NOMO-1 (cell line): Measurements from ENCODE around the gene B4GALT5.
A peak's percentile ranks its signal among the peaks of the same experiment; 100 is the strongest.

Experiments used
- DNase-seq, 2 experiments: peaks; one replicate each; lab custom pipeline; 2025; ENCODE audit not compliant: unreplicated experiment in 2 of 2; lab: John Stamatoyannopoulos, UW

Gene B4GALT5

DNA sequence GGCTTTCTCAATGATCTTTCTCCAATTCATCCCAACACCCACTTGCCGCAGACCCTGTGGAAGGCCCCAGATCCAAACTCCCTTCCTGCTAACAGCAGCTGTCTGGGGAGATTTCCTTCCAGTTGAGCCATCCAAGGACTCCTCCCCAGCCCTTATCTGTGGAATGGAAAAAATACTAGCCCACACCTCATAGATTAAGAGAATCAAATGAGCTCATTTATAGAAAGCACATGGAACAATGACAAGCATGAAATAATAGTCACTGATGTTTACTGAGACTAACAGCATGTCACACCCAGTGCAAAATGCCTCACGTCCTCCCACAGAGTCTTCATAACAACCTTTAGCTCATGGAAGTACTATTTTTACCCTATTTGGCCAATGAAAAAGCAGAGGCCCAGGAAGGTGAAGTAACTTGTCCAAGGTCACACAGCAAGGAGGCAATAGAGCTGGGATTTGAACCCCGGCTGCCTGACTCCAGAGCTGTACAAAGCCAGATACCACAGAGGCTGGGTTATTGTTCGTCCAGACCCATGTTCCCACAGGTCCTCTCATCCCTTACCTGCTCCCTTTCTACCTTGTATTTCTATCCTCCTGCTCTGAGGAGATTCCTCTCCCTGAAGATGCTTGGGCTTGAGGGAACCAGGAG is 122.3 kb downstream of the B4GALT5 start:
- DNase-seq, result no peak

DNA sequence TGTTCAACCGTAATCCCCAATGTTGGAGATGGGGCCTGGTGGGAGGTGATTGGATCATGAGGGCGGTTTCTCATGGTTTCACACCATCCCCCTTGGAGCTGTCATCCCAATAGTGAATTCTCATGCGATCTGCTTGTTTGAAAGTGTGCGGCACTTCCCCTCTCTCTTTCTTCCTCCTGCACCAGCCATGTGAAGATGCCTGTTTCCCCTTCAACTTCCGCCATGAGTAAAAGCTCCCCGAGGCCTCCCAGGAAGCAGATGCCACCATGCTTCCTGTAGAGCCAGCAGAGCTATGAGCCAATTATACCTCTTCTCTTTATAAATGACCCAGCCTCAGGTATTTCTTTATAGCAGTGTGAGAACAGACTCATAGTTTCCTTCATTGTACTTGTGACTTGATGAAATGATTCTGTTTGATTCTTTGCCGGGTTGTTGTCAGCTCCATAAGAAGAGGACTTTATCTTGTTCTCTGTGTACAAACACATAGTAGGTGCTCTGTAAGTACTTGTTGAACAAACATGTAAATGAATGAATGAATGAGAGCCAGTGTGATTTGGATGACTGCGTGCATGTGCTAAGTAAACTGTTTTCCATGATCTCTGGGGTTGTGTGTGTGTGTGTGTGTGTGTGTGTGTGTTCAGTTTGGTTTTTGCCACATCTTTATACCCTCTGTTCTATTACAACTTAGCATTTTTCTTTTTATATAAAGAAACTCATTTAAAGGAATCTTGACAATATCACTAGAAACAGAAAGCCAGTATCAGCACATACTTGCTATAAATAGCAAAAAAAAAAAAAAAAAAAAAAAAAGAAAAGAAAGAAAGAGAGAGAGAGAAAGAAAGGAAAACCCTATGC is 123.3 kb downstream of the B4GALT5 start:
- DNase-seq, result peak in 1 of 2 experiments; percentile 9

DNA sequence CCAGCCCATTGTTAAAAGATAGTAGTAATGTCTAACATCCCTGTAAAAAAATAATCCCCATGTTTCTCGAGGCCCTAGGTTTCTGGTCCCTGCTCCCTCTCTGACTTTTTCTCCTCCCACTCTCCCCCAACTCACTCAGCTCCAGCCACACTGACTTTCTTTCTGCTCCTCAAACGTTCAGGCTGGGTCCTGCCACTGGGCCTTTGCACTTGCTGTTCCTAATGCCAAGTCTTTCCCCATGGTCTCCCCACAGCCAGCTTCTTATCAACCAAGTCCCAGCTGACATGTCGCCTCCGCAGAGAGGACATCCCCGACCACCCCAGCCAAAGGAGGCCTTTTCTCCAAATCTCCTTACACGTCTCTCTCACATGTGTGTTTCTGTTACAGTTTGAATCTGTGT is 123.9 kb downstream of the B4GALT5 start:
- DNase-seq, result no peak

DNA sequence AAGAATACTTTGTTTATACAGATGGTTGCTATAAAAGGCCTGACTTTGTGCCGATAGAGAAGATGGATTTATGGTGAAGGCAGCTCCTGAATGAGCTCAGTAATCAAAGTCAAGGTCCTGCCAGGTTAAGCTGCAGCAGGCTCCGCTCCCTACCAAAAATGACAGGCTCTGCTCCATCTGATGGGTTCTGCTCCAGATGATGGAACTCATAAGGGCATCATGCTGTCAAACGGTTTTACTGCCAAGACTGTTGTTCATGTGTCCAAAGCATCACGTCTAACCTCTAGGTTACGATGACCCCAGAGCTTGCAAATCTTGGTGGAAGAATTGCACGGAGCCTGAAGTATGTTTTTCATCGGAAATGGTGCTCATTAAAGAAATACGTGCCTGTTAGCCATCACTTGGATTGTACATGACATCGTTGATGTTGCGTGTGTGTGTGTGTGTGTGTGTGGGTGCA is 126.5 kb downstream of the B4GALT5 start:
- no peak for DNase-seq

DNA sequence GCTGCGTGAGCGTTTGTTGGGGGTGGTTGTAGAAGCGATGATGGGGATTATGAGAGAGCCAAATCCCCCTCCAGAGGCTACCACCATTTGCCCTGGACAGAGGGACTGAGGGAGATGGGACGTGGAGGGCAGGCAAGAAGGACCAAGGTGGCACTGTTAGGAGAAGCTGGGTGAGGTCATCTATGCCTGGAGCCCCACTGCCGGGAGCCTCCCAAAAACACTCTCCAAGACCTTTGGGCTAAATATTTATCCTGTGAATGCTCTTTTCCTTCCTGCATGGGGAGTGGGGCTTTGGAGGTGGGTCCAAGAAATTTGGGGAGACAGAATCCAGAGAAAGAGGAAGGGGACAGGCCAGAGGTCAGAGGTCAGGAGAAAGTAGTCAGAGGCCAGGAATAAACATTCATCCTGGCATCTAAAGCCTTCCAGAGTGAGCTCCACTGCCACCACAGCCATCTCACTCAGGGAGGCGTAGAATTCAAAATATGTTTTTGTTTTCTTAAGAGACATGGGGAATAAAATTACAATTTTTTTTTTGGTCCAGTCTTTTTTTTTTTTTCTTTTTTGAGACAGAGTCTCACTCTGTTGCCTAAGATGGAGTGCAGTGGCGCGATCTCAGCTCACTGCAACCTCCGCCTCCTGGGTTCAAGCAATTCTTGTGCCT is 128.0 kb downstream of the B4GALT5 start:
- no peak for DNase-seq

DNA sequence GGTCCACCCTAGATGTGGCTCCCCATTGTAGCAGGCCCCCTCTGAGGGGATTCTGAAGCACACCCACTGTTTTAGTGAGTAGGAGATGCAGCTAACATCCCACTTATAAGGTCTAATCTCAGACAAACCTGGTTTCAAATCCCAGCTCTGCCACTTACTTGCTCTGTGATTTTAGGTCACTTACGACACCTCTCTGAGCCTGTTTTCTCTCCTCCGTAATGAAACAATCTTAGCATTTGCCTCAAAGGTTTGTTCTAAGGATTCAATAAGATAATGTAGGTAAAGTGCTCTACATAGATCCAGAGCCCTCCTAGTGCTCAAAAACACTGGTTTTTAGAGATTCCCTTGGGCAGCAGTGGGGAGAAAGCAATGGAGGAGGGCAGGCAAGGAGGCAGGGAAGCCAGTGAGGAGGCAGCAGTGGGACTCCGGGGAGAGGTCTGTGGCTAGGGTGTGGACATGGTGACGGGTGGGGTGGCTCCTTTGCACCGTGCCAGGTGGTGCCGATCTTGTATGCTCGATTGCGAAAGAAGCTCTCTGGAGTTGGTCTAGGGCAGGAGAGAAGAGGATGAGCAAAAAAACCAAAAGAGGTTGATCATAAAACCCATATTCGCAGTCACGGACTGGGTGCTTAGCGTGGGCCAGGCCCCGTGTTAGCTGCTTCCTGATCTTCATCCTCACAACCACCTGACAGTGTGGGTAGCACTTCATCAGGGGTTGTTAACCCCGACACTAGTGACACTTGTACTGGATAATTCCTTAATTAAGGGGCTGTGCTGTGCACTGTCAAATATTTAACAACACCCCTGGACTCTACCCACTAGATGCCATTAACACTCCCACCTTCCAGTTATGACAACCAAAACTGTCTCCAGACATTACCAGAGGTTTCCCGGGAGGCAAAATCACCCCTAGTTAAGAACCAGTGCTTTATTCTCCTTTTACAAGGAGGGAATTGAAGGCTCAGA is 129.0 kb downstream of the B4GALT5 start:
- DNase-seq, result peak; percentile 24 to 35

DNA sequence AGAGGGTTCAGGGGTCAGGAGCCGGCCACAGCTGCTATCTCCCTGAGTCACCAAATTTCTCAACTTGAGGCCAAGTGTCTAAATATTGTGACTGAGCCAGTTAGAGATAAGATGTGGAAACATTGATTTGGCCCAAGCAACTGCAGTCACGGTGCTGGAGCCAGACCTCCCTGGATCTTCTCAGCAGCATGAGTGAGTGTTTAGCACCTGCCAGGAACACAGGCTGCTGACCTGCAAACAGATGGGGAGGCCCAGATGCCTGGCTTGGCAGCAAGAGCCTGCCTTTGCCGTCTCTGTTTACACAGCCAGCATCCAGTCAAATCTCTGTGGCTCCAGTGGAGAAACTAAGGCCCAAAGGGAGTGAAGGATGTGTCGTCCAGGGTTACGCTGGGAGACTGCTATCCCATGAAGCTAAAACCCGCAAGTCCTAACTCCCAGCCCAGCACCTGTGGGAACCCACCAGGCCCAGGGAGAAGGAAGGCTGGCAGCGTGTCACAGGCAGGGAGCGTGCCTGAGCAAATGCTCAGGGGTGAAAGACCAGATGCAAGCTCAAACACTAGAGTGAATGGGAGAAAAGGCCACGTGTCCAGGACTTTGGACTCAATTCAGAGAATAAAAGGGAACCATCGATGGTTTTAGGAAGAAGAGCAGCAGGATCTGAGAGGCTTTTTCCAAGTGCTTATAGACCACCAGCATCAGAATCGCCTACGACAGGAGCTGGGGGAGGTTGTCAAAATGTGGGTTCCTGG is 129.8 kb downstream of the B4GALT5 start:
- peak; percentile 91 for DNase-seq

DNA sequence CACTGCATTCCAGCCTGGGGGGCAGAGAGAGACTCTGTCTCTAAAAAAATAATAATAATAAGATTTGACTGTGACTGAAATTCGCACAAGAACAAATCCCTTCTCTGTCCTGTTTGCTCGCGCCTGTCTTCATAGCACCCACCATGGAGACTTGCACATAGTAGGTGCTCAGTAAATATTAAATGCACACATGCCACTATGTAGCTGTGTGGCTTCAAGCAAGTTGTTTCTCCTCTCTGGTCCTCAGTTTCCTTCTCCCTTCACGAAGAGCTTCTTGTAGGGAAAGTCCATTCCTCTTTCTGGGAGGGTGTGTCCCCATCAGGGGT is 130.4 kb downstream of the B4GALT5 start:
- no peak for DNase-seq
